ENCODE results near the gene DGCR8.

DNA sequence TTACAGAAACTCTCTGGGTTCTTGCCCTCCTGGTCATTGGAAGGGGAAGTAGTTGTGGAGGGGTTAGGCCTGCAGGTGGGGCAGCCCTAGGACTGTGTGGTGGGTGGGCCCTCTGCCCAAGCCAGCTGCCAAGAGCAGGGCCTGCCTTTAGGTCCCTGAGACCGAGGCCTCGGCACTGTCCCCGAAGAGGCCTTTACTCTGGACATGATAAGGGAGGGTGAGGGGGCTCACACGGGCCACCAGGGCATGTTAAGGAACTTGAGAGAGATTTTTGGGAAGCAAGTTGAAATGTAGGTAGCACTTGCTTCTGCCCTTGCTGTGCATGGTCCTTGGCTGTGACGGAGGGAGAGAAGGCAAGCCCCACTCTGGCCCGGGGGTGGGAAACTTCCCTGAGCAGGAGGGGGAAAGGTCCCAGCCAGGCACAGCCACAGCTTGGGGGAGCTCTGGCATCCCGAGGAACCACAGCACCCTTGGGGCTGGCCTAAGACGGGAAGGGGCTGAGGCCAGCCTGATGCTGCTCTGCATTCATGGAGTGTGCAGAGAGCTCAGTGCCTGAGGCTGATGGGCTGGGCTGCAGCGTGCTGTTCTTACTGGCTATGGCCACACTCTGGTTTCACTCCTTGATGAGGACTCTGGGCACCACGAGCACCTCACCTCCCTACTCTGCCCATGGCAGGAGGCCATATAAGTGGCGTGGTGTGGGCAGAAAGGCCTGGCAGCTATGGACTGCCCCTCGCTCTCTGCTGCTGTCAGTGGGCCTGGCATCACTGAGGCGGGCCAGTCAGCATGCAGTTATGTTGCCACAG, 28.1 kb downstream of the DGCR8 start:
- TF ChIP-seq, protein P1, sequence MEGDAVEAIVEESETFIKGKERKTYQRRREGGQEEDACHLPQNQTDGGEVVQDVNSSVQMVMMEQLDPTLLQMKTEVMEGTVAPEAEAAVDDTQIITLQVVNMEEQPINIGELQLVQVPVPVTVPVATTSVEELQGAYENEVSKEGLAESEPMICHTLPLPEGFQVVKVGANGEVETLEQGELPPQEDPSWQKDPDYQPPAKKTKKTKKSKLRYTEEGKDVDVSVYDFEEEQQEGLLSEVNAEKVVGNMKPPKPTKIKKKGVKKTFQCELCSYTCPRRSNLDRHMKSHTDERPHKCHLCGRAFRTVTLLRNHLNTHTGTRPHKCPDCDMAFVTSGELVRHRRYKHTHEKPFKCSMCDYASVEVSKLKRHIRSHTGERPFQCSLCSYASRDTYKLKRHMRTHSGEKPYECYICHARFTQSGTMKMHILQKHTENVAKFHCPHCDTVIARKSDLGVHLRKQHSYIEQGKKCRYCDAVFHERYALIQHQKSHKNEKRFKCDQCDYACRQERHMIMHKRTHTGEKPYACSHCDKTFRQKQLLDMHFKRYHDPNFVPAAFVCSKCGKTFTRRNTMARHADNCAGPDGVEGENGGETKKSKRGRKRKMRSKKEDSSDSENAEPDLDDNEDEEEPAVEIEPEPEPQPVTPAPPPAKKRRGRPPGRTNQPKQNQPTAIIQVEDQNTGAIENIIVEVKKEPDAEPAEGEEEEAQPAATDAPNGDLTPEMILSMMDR (IDR thresholded peaks at IDR 0.05), result no peak
- TF ChIP-seq EZH2phosphoT487 (IDR thresholded peaks at IDR 0.05), result no peak

All from neural progenitor cell (in vitro differentiated cells).